ENCODE data around the gene FAM13A. TPM values are rescaled to one million over a fixed set of nuclear protein-coding genes. Genes with fewer than 3 reads are reported as not detected.

FAM13A gene
- total RNA-seq, 4 donors from 2014 or later = 72.3 to 105 (median 90.0) TPM

- no peak for DNase-seq
- Histone ChIP-seq H3K27ac (no peak overlapping the region), H3K27me3 (no peaks in the 10 kb centered on the region), H3K4me3 (no peak overlapping the region), H3K36me3 (no peaks in the 10 kb centered on the region), H3K9me3 (no peaks in the 10 kb centered on the region), H3K4me1 (peaks cover 0 to 9% (median 0%) of the 10 kb centered on the region in 4 donors)
- TF ChIP-seq, protein P1, sequence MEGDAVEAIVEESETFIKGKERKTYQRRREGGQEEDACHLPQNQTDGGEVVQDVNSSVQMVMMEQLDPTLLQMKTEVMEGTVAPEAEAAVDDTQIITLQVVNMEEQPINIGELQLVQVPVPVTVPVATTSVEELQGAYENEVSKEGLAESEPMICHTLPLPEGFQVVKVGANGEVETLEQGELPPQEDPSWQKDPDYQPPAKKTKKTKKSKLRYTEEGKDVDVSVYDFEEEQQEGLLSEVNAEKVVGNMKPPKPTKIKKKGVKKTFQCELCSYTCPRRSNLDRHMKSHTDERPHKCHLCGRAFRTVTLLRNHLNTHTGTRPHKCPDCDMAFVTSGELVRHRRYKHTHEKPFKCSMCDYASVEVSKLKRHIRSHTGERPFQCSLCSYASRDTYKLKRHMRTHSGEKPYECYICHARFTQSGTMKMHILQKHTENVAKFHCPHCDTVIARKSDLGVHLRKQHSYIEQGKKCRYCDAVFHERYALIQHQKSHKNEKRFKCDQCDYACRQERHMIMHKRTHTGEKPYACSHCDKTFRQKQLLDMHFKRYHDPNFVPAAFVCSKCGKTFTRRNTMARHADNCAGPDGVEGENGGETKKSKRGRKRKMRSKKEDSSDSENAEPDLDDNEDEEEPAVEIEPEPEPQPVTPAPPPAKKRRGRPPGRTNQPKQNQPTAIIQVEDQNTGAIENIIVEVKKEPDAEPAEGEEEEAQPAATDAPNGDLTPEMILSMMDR (IDR thresholded peaks at IDR 0.05) = no peak
- no peak for TF ChIP-seq POLR2A (IDR thresholded peaks at IDR 0.05)
Observed at GRCh38 chr4:88841635-88842034, 215.3 kb downstream of the FAM13A start.

GRCh38 chr4:88836216-88836615 lies 220.8 kb downstream of the FAM13A start:
- Histone ChIP-seq H3K36me3 (no peaks in the 10 kb centered on the region), H3K4me3 (no peak overlapping the region), H3K9me3 (no peaks in the 10 kb centered on the region), H3K4me1 (no peaks in the 10 kb centered on the region), H3K27me3 (no peaks in the 10 kb centered on the region), H3K27ac (no peak overlapping the region)
- no peak for DNase-seq
- no peak for TF ChIP-seq POLR2A (IDR thresholded peaks at IDR 0.05)
- TF ChIP-seq, protein P1 (IDR thresholded peaks at IDR 0.05) = no peak

DNA sequence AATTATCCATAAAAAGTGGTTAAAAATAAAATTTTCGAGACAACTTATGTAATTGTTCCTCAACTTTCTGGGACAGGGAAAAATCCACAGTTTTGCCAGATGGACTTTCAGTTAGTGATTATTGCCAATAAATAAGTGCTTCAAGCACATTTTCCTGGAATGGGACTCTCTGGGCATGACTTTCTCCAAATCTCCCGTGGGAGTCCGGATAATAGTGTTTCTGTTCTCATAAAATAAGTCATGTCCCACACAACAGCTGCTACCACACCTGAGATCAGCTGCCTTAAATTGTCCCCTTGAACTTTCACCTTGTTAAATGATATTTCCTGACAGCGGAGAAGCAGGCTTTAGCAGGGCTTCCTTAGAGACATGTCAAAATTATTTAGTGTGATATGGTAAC lies 226.0 kb downstream of the FAM13A start:
- Histone ChIP-seq H3K4me3 (no peak overlapping the region), H3K9me3 (no peaks in the 10 kb centered on the region), H3K4me1 (no peaks in the 10 kb centered on the region), H3K36me3 (no peaks in the 10 kb centered on the region), H3K27ac (no peak overlapping the region), H3K27me3 (no peaks in the 10 kb centered on the region)
- no peak for DNase-seq
- TF ChIP-seq, protein P1 (IDR thresholded peaks at IDR 0.05) = no peak
- TF ChIP-seq POLR2A (IDR thresholded peaks at IDR 0.05) = no peak

DNA sequence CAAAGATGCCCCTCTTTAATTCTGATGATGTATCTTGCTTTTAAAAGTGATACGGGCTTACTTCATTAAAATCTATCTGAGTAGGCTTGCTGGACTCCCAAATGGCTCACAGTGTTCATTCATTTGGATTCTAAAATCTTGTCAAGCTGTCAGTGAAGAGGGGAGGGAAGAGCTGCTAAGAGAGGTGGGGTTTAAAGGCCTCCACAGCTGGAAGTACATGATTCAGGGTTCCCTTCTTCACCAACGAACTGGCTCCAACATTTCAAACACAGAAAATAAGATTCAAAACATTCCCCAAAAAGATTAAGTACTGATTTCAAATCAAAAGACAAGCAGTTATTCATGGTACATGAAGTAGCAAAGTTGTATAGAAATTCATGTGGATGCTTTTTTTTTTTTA lies 226.4 kb downstream of the FAM13A start:
- no peak overlapping the region for H3K4me3 ChIP-seq
- no peaks in the 10 kb centered on the region for H3K27me3 ChIP-seq
- H3K4me1 ChIP-seq = no peaks in the 10 kb centered on the region
- no peaks in the 10 kb centered on the region for H3K36me3 ChIP-seq
- no peak overlapping the region for H3K27ac ChIP-seq
- no peak for TF ChIP-seq POLR2A (IDR thresholded peaks at IDR 0.05)
- TF ChIP-seq, protein P1 (IDR thresholded peaks at IDR 0.05) = no peak
- H3K9me3 ChIP-seq = no peaks in the 10 kb centered on the region
- no peak for DNase-seq

DNA sequence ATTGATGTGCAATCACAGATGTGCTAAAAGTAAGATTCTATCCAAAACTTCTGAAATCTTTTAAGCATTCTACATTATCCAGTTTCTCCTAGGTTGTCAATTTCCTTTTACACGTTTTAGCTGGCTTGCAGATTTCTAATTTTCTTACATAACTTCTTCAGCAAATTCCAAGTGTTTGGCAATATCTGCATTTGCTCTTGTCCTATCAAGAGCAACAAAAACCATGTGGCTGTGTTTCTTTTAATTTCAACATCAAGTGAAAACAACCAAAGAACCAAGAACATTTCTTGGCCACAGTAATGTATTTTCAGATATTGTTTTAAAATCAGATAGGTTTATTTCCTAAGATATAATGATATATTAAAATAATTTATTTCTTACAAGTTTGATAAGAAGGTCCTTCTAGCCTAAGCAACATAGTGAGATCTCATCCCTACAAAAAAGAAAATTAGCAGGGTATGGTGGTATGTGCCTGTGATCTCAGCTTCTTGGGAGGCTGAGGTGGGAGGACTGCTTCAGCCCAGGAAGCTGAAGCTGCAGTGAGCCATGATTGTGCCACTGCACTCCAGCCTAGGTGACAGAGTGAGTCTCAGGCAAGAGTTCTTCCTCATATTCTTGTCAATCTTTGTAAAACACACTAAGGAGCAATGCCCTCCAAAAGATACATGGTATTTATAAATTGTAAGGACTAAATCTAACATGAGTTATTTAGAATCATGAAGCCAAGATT lies 228.0 kb downstream of the FAM13A start:
- Histone ChIP-seq H3K9me3 (no peaks in the 10 kb centered on the region), H3K27me3 (no peaks in the 10 kb centered on the region), H3K4me3 (no peak overlapping the region), H3K36me3 (no peaks in the 10 kb centered on the region), H3K27ac (no peak overlapping the region), H3K4me1 (no peaks in the 10 kb centered on the region)
- no peak for DNase-seq
- TF ChIP-seq POLR2A (IDR thresholded peaks at IDR 0.05) = no peak

DNA sequence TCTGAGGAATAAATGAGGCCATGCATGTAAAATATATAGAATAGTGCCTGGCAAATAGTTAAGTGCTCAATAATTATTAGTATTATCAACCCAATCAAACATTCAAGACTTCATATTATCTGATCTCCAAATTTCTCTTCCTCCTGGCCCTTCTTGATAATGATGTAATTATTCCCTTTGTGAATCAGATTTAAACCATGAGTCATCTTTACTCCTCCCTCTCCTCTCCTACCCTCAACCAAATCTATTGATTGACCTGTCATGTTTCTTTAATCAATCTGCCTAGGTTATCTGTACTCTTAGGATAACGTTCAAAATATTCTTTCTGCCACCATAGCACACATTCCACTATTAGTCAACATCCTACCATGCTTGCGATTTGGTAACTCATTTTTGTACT lies 229.5 kb downstream of the FAM13A start:
- no peaks in the 10 kb centered on the region for H3K27me3 ChIP-seq
- H3K36me3 ChIP-seq = no peaks in the 10 kb centered on the region
- H3K4me1 ChIP-seq = no peaks in the 10 kb centered on the region
- no peak overlapping the region for H3K4me3 ChIP-seq
- H3K9me3 ChIP-seq = no peaks in the 10 kb centered on the region
- H3K27ac ChIP-seq = no peak overlapping the region
- no peak for DNase-seq
- TF ChIP-seq, protein P1 (IDR thresholded peaks at IDR 0.05) = no peak
- TF ChIP-seq POLR2A (IDR thresholded peaks at IDR 0.05) = no peak
